Right atrium auricular region (tissue), 2 donors: ENCODE results near the gene RAB36. TPM values are rescaled to one million over a fixed set of nuclear protein-coding genes. Genes with fewer than 3 reads are reported as not detected.

Source experiments
- DNase-seq: peaks from one replicate; pipeline ENCODE4 v3.0.0-alpha.2; 2019; ENCODE audit warnings: low spot score
- H3K27ac ChIP-seq, 2 donors: fragments of 200-600 bp; sonication (generic); 1 replicate in 1 of 2; 2 replicates in 1 of 2; pipeline ENCODE4 v1.5.1; 2016 to 2019
- H3K27me3 ChIP-seq, 2 donors: fragments of 200-600 bp; sonication (generic); one replicate each; pipeline versions ENCODE4 v1.5.1 to v1.6.0; 2017 to 2019
- H3K36me3 ChIP-seq: fragments of 200-600 bp; sonication (generic); one replicate; pipeline ENCODE4 v1.5.1; 2016
- H3K4me1 ChIP-seq, 2 donors: fragments of 200-600 bp; sonication (generic); one replicate each; pipeline versions ENCODE4 v1.5.1 to v1.6.0; 2017 to 2019
- H3K4me3 ChIP-seq, 2 donors: fragments of 200-600 bp; sonication (generic); 1 replicate in 1 of 2; 2 replicates in 1 of 2; pipeline ENCODE4 v1.5.1; 2017 to 2019; ENCODE audit warnings: mild to moderate bottlenecking in 1 of 2, moderate library complexity in 1 of 2
- H3K9me3 ChIP-seq, 2 donors: fragments of 200-600 bp; sonication (generic); one replicate each; pipeline ENCODE4 v1.5.1; 2019
- total RNA-seq, 2 donors: library from RNA; depleted of rRNA; stranded (reverse); fragments of >200 nt; gene quantifications; one replicate each; pipeline ENCODE4 v1.1.0, GENCODE V29; 2016
- TF ChIP-seq, protein P1 (sequence below), 2 donors: fragments of 200-600 bp; sonication (generic); IDR thresholded peaks; one replicate each; pipeline ENCODE4 v1.5.1; 2019; ENCODE audit warnings: antibody characterized with exemption in 2 of 2

The RAB36 gene
- total RNA-seq, 2 donors from 2014 or later = 0.59 to 2.0 TPM

DNA sequence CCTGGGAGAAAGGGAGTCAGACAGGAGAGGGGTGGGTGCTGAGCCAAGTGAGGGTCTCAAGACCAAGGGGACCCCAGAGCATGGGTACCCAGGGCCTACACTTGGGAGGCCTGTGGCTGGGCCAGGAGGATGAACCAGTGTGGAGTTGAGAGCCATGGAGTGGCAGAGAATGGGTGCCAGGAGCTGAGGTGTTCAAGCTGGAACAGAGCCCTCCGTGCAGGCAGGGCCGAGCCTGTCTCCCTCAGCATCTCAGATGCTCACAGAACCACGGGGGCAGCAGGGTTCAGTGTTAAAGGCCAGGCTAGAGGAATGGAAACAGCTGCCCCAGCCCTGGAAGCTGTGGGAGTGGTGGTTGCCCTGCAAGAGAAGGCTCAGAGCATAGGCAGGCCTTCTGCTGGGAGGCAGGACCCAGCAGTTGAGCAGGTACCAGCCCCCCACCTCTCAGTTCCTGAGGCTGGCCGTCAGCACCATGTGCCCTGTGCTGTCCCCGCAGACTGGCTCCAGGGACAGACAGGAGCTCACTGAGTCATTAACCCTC, 35.8 kb upstream of the RAB36 start:
- Histone ChIP-seq H3K27me3 (no peaks in the 10 kb centered on the region), H3K36me3 (no peaks in the 10 kb centered on the region), H3K9me3 (no peaks in the 10 kb centered on the region), H3K4me3 (no peak overlapping the region), H3K4me1 (peaks cover 0 to 29% of the 10 kb centered on the region in 2 donors), H3K27ac (no peak overlapping the region)
- no peak for DNase-seq
- TF ChIP-seq, protein P1, sequence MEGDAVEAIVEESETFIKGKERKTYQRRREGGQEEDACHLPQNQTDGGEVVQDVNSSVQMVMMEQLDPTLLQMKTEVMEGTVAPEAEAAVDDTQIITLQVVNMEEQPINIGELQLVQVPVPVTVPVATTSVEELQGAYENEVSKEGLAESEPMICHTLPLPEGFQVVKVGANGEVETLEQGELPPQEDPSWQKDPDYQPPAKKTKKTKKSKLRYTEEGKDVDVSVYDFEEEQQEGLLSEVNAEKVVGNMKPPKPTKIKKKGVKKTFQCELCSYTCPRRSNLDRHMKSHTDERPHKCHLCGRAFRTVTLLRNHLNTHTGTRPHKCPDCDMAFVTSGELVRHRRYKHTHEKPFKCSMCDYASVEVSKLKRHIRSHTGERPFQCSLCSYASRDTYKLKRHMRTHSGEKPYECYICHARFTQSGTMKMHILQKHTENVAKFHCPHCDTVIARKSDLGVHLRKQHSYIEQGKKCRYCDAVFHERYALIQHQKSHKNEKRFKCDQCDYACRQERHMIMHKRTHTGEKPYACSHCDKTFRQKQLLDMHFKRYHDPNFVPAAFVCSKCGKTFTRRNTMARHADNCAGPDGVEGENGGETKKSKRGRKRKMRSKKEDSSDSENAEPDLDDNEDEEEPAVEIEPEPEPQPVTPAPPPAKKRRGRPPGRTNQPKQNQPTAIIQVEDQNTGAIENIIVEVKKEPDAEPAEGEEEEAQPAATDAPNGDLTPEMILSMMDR (IDR thresholded peaks at IDR 0.05) = no peak

DNA sequence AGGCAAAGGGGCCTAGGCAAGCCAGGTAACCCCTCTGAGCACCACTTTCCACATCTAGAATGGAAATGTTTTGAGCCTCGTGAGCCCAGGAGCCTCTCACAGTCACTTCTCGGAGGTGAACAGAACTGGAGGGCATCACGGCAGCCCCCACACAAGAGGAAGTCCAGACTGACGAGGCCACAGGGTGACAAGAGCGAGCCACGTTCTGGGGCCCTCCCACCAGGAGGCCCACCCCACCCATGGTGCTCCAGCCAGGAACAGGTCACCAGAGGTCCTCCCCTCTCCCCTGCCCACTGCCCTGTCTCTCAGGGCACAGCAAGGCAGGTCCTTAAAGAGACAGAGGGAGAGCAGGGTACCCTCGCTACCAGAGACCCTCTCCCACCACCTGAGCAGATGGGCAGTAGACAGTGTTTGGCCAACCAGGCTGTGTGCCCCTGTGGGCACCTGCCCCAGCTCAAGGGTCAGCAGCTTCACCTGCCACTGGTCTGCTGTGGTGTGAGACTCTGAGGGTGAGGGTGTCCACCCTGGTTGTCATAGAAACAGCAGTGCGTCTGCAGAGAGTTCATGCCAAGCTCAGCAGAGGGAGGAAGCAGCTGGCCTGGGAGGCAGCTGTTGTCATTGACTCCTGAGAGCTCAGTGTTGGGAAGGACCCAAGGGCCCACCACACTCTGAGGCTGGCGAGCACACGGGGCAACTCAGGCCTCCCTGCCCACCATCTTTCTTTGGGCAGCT, 34.9 kb upstream of the RAB36 start:
- H3K36me3 ChIP-seq = no peaks in the 10 kb centered on the region
- TF ChIP-seq, protein P1 (IDR thresholded peaks at IDR 0.05) = no peak
- no peak overlapping the region for H3K27ac ChIP-seq
- no peaks in the 10 kb centered on the region for H3K9me3 ChIP-seq
- H3K4me3 ChIP-seq = no peak overlapping the region
- H3K4me1 ChIP-seq = peaks cover 0 to 29% of the 10 kb centered on the region in 2 donors
- no peak for DNase-seq
- H3K27me3 ChIP-seq = no peaks in the 10 kb centered on the region

DNA sequence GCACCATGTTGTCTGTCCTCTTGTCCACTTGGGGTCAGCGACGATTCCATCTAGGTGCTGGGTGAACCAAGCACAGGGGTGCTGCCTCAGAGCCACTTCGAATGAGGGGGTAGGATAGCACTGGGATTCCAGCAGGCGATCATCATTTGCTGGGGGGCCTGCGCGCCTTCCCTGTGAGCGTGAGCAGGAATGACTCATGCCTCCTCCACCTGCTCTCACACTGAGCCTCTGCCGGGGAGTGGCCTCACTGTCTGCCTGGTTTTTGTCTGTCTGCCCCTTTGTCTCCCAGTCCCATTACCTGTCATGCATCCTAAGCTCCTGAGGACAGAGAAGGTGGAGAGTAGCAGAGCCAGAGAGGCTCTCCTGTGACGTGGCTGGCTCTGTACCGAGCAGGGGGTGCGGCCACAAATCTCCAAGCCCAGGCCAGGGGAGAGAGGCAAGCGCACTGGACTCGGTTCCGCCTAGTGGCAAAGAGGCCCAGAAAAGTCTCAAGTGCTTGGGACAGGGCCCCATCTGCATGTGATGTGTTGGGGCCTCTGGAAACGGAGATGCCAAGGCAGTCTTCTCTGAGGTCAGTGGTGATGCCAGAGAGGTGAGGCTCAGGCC, 34.3 kb upstream of the RAB36 start:
- Histone ChIP-seq H3K9me3 (no peaks in the 10 kb centered on the region), H3K36me3 (no peaks in the 10 kb centered on the region), H3K27me3 (no peaks in the 10 kb centered on the region), H3K4me1 (peaks cover 0 to 25% of the 10 kb centered on the region in 2 donors), H3K4me3 (no peak overlapping the region), H3K27ac (no peak overlapping the region)
- DNase-seq = no peak
- TF ChIP-seq, protein P1 (IDR thresholded peaks at IDR 0.05) = no peak

DNA sequence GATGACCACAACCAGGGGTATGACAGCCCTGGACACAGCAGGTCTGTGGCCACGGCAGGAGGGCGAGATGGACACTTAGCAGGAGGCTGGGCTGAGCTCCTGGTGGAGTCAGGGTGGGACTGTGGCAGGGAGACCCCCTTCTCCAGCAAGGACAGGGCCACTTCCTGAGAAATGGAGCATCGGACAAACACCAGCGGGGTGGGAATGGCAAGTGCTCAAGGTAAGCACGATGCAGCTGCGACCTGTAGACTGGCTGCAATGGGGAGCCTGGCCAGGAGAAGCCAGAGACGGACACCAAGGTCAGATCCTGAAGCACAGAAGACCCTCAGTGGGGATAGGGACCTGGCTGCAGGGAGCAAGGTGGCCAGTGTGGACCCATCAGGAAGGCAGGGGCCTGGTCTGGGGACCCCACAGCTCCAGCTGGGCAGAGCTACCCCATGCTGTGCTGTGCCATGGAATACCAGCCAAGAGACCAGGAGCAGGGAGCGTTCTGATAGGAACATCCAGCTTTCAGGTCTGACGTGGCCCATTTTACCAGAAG, 32.7 kb upstream of the RAB36 start:
- DNase-seq = no peak

DNA sequence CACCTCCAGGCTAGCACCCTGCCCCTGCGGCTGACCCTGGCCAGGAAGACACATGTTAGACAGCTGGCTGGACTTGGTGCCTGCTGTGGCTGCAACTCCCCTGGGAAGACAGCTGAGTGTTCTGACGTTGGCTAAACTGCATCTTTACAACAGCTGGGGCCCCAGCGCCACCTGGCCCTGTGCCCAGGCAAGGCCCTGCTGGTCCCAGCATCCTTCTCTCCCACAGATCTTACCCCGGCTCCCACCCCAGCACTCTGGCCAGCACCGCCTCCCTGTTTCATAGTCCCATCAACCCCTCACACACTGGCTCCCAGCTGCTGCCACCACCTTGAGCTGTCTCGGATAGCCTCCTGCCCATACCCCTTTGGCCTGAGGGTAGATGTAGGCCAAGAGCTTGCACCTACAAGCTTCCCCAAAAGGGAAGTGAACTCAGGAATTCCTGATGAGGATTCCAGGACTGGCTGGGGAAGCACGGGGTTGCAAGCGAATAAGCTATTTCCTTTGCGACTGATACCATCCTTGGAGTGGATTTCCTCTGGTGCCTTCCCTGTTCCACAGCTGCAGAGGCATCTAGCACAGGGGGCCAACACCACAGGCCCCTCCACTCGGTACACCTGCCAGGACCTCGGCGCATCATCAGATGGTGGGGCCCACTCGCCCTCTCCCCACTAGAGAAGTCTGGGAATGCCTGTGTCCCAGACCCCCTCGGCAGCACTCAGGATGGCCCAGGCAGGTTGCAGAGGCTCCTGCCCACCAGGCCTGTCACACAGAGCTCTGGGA, 32.0 kb upstream of the RAB36 start:
- Histone ChIP-seq H3K27ac (no peak overlapping the region), H3K4me3 (no peak overlapping the region), H3K36me3 (no peaks in the 10 kb centered on the region), H3K9me3 (no peaks in the 10 kb centered on the region), H3K4me1 (peaks cover 0 to 11% of the 10 kb centered on the region in 2 donors), H3K27me3 (no peaks in the 10 kb centered on the region)
- TF ChIP-seq, protein P1 (IDR thresholded peaks at IDR 0.05) = no peak
- DNase-seq = no peak

More for the DNA sequence above, 32.7 kb upstream of the RAB36 start:
- Histone ChIP-seq H3K4me1 (peaks cover 0 to 12% of the 10 kb centered on the region in 2 donors), H3K27ac (no peak overlapping the region), H3K9me3 (no peaks in the 10 kb centered on the region), H3K27me3 (no peaks in the 10 kb centered on the region), H3K36me3 (no peaks in the 10 kb centered on the region), H3K4me3 (no peak overlapping the region)
- TF ChIP-seq, protein P1 (IDR thresholded peaks at IDR 0.05) = no peak
